Breast epithelium (tissue), 3 donors: ENCODE data around the gene COL23A1.

Experiments used
- POLR2A ChIP-seq: fragments of 450-650 bp; IDR thresholded peaks from one replicate; pipeline ENCODE4 v1.6.1; 2016; ENCODE audit warnings: antibody characterized with exemption, mild to moderate bottlenecking, moderate library complexity
- POLR2AphosphoS5 ChIP-seq, 3 donors: sonication (generic); formaldehyde crosslinking; IDR thresholded peaks; one replicate each; pipeline ENCODE4 v1.6.1; 2017; ENCODE audit warnings: antibody characterized with exemption in 3 of 3
- TF ChIP-seq, protein P1 (sequence below), 3 donors: fragments of 450-650 bp; IDR thresholded peaks; one replicate each; pipeline ENCODE4 v1.5.1; 2016 to 2017; ENCODE audit warnings: antibody characterized with exemption in 3 of 3, mild to moderate bottlenecking in 3 of 3, moderate library complexity in 3 of 3

DNA sequence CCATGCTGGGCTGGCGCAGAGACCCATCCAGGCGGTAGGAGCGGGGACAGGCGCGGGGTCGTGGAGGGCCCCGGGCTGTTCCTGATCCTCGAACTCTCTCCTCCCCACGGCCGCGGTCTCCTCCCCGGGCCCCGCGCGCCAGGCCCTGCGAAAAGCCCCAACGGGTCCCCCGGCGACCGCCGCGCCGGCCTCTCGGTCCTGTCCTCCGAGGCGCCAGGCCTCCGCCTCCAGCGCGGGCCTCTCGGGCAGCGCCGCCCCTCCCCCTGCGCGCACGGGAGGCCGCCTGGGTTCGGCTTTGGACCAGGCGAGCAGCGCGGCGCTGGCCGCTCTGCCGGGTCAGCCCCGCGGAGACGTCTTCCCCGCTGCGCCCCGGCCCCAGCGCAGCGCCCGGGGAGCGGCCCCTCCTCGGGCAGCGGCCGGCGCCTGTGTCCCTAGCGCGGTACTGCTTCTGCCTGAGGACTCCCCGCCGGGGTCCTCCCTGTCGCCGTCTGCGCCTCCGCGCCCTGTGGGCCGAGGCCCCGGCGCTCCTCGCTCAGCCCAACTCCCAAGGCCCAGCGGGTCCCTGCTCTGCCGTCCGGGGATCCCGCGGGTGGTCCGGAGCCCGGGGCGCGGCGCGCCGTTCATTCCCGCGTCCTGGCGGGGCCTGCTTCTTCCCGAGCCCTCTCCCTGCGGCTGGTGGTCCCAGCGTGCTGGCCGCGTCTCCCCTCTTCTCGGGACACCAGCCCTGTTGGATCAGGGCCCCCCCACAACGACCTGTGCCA, 13.4 kb downstream of the COL23A1 start:
- TF ChIP-seq, protein P1, sequence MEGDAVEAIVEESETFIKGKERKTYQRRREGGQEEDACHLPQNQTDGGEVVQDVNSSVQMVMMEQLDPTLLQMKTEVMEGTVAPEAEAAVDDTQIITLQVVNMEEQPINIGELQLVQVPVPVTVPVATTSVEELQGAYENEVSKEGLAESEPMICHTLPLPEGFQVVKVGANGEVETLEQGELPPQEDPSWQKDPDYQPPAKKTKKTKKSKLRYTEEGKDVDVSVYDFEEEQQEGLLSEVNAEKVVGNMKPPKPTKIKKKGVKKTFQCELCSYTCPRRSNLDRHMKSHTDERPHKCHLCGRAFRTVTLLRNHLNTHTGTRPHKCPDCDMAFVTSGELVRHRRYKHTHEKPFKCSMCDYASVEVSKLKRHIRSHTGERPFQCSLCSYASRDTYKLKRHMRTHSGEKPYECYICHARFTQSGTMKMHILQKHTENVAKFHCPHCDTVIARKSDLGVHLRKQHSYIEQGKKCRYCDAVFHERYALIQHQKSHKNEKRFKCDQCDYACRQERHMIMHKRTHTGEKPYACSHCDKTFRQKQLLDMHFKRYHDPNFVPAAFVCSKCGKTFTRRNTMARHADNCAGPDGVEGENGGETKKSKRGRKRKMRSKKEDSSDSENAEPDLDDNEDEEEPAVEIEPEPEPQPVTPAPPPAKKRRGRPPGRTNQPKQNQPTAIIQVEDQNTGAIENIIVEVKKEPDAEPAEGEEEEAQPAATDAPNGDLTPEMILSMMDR (IDR thresholded peaks at IDR 0.05) = no peak
- no peak for TF ChIP-seq POLR2A
- no peak for TF ChIP-seq POLR2AphosphoS5 (IDR thresholded peaks at IDR 0.05)
